ENCODE data around the gene EPM2A.

The EPM2A gene

DNA sequence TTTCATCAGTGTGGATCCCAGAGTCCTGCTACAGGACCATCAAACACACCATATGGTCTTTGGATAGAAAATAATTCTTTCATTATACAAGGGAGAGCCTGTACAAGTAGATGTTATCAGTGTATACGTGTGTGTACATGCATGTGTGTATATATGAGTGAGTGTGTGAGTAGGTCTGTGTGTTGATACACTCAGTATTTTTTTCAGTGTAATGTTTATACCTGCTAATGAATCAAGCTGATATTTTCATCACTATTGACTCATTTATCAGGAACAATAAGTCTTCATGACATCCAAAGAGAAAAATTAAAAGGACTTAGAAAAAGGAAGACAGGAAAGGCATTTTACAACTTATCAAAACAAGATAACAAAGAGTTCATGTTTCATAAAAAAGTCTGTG lies 66.5 kb downstream of the EPM2A start:
- Histone ChIP-seq H3K36me3 (ENCODE audit: control insufficient read depth, low read depth, low read length) (no peaks in the 10 kb centered on the region), H3K27me3 (ENCODE audit: control insufficient read depth, insufficient read depth, low read length) (no peaks in the 10 kb centered on the region), H3K4me3 (ENCODE audit: low read length) (no peak overlapping the region), H3K9me3 (ENCODE audit: control insufficient read depth, low read depth, low read length) (no peaks in the 10 kb centered on the region), H3K27ac (ENCODE audit: low read length) (no peak overlapping the region), H3K9ac (ENCODE audit: low read length) (no peak overlapping the region), H3K4me1 (ENCODE audit: control insufficient read depth, low read depth, low read length) (peaks cover 4% of the 10 kb centered on the region)

DNA sequence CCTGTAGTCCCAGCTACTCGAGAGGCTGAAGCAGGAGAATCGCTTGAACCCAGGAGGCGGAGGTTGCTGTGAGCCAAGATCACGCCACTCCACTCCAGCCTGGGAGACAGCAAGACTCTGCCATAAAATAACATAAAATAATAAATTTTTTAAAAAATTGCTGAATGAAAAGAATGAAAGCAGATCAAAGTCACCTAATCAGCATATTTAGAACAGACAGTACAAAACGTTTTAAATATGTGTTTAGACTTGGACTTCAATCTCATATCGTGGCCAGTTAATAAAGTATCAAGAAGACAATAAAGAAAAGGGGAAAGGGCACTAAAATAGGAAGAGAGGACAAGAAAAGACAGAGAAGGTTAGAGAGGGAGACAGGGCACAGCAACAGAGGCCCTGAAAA lies 74.6 kb downstream of the EPM2A start:
- Histone ChIP-seq H3K9ac (ENCODE audit: low read length) (no peak overlapping the region), H3K9me3 (ENCODE audit: control insufficient read depth, low read depth, low read length) (no peaks in the 10 kb centered on the region), H3K4me1 (ENCODE audit: control insufficient read depth, low read depth, low read length) (peaks cover 8% of the 10 kb centered on the region), H3K4me3 (ENCODE audit: low read length) (no peak overlapping the region), H3K27ac (ENCODE audit: low read length) (no peak overlapping the region), H3K27me3 (ENCODE audit: control insufficient read depth, insufficient read depth, low read length) (no peaks in the 10 kb centered on the region), H3K36me3 (ENCODE audit: control insufficient read depth, low read depth, low read length) (no peaks in the 10 kb centered on the region)

DNA sequence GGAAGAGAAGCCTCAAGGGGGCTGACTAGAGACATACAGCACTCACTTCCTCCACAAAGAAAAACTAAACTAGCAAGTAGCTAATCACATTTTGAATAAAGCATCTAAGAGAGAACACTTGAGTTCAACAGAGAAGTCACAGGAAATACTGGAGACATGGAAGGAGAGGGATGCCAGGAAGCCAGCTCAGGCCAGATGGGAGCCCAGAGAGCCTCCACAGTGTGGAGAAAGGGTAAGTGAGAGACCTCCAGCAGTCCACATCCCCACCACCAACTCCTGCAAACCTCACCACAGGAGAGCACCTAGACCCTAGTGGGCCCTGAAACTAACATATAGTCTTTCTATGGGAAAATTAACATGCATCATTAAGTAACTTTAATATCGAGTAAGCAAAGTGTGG lies 79.2 kb downstream of the EPM2A start:
- Histone ChIP-seq H3K27ac (ENCODE audit: low read length) (no peak overlapping the region), H3K9me3 (ENCODE audit: control insufficient read depth, low read depth, low read length) (no peaks in the 10 kb centered on the region), H3K4me3 (ENCODE audit: low read length) (no peak overlapping the region), H3K9ac (ENCODE audit: low read length) (no peak overlapping the region), H3K4me1 (ENCODE audit: control insufficient read depth, low read depth, low read length) (peaks cover 3% of the 10 kb centered on the region), H3K27me3 (ENCODE audit: control insufficient read depth, insufficient read depth, low read length) (no peaks in the 10 kb centered on the region), H3K36me3 (ENCODE audit: control insufficient read depth, low read depth, low read length) (no peaks in the 10 kb centered on the region)

DNA sequence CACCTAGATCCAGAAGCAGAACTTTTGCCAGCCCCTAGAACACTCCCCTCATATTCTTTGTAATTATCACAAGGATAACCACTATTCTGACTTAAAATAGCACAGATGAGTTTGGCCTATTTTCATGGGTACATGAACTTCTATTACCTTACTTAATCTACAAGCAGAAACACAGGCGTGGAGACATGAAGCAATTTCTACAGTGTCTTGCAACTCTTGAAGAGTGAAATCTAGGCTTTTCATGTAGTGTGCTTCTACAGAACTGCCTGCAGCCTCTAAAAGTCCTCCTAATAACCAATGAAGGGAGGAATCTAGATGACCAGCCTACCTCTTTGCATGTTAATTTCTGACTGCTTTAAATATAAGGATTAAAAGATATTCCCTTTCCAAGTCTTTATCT lies 82.7 kb downstream of the EPM2A start:
- no peaks in the 10 kb centered on the region for H3K36me3 ChIP-seq (ENCODE audit: control insufficient read depth, low read depth, low read length)
- no peaks in the 10 kb centered on the region for H3K4me1 ChIP-seq (ENCODE audit: control insufficient read depth, low read depth, low read length)
- no peaks in the 10 kb centered on the region for H3K27me3 ChIP-seq (ENCODE audit: control insufficient read depth, insufficient read depth, low read length)
- H3K9ac ChIP-seq (ENCODE audit: low read length) = no peak overlapping the region
- H3K27ac ChIP-seq (ENCODE audit: low read length) = no peak overlapping the region
- H3K4me3 ChIP-seq (ENCODE audit: low read length) = no peak overlapping the region
- no peaks in the 10 kb centered on the region for H3K9me3 ChIP-seq (ENCODE audit: control insufficient read depth, low read depth, low read length)

DNA sequence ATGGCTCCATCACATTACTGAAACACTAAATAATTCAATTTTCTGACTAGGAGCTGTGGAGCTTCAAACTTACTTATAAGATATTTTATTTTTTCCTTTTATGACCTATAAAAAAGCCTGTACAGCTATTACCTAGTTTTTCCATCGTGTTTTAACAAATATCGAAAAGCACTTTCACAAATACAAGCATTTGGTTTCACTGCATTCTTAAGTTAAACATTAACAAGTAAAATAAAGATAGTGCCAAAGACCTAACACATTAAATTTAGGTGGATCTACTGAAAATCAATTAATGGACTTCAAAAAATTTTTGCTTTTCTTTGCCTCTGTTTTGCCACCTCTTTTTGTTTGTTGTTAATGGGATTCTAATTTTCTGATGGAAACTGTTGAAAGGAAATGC lies 83.3 kb downstream of the EPM2A start:
- no peaks in the 10 kb centered on the region for H3K4me1 ChIP-seq (ENCODE audit: control insufficient read depth, low read depth, low read length)
- no peaks in the 10 kb centered on the region for H3K9me3 ChIP-seq (ENCODE audit: control insufficient read depth, low read depth, low read length)
- H3K27ac ChIP-seq (ENCODE audit: low read length) = no peak overlapping the region
- H3K4me3 ChIP-seq (ENCODE audit: low read length) = no peak overlapping the region
- no peaks in the 10 kb centered on the region for H3K36me3 ChIP-seq (ENCODE audit: control insufficient read depth, low read depth, low read length)
- no peaks in the 10 kb centered on the region for H3K27me3 ChIP-seq (ENCODE audit: control insufficient read depth, insufficient read depth, low read length)
- H3K9ac ChIP-seq (ENCODE audit: low read length) = no peak overlapping the region

DNA sequence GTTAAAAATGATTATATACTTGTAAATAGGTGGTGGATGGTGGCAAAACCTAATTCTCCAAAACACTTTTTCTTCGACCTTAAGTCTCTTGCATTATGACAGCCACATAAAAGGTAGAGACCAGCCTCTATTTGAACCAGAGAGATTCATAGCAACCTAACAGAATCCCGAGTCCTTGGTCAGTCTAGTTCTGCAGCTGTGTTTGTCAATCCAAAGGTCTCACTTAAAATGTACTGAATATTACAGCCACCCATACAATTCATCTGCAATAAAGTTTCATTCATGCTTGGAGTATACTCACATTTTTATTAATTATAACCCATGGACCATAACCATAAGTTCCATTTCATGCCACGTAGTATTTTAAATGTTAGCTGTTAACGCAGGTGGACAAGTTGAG lies 87.2 kb downstream of the EPM2A start:
- no peaks in the 10 kb centered on the region for H3K9me3 ChIP-seq (ENCODE audit: control insufficient read depth, low read depth, low read length)
- H3K27me3 ChIP-seq (ENCODE audit: control insufficient read depth, insufficient read depth, low read length) = no peaks in the 10 kb centered on the region
- no peak overlapping the region for H3K4me3 ChIP-seq (ENCODE audit: low read length)
- no peaks in the 10 kb centered on the region for H3K4me1 ChIP-seq (ENCODE audit: control insufficient read depth, low read depth, low read length)
- H3K36me3 ChIP-seq (ENCODE audit: control insufficient read depth, low read depth, low read length) = no peaks in the 10 kb centered on the region
- H3K27ac ChIP-seq (ENCODE audit: low read length) = no peak overlapping the region
- H3K9ac ChIP-seq (ENCODE audit: low read length) = no peak overlapping the region

DNA sequence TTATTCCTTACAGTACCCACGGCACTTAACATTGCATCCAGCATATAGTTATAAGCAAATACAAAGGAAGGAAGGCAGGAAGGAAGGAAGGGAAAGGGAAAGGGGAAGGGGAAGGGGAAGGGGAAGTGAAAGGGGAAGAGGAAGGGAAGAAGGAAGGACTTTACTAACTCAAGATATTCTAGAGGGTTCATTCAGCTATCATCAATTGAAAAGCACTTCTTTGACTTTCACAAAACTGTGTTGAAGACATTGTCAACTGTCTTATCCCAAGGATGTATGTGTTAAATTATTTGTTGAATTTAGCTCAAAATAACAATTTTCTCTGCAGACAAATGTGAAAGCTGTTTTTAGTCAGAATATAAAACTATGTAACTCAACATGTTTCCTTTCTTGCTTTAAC lies 87.7 kb downstream of the EPM2A start:
- H3K36me3 ChIP-seq (ENCODE audit: control insufficient read depth, low read depth, low read length) = no peaks in the 10 kb centered on the region
- H3K9me3 ChIP-seq (ENCODE audit: control insufficient read depth, low read depth, low read length) = no peaks in the 10 kb centered on the region
- H3K4me1 ChIP-seq (ENCODE audit: control insufficient read depth, low read depth, low read length) = no peaks in the 10 kb centered on the region
- no peak overlapping the region for H3K9ac ChIP-seq (ENCODE audit: low read length)
- no peaks in the 10 kb centered on the region for H3K27me3 ChIP-seq (ENCODE audit: control insufficient read depth, insufficient read depth, low read length)
- H3K4me3 ChIP-seq (ENCODE audit: low read length) = no peak overlapping the region
- no peak overlapping the region for H3K27ac ChIP-seq (ENCODE audit: low read length)

DNA sequence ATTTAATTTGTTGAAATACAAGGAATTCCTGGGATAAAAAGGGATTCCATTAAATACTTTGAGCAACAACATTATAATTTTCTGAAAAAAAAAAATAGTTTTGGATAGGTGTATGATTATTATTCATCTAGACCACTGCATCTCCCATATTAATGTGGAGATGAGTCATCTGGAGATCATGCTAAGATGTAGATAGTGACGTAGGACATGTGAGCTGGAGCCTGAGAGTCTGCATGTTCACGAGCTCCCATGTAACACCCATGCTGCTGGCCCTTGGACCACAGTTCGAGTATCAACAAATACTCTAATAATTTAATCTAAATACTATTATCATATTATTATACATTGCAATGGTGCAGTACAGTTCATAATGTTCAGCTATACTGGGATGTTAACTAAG lies 91.6 kb downstream of the EPM2A start:
- no peak overlapping the region for H3K27ac ChIP-seq (ENCODE audit: low read length)
- no peak overlapping the region for H3K9ac ChIP-seq (ENCODE audit: low read length)
- H3K27me3 ChIP-seq (ENCODE audit: control insufficient read depth, insufficient read depth, low read length) = no peaks in the 10 kb centered on the region
- no peaks in the 10 kb centered on the region for H3K4me1 ChIP-seq (ENCODE audit: control insufficient read depth, low read depth, low read length)
- H3K4me3 ChIP-seq (ENCODE audit: low read length) = no peak overlapping the region
- H3K9me3 ChIP-seq (ENCODE audit: control insufficient read depth, low read depth, low read length) = no peaks in the 10 kb centered on the region
- H3K36me3 ChIP-seq (ENCODE audit: control insufficient read depth, low read depth, low read length) = no peaks in the 10 kb centered on the region

DNA sequence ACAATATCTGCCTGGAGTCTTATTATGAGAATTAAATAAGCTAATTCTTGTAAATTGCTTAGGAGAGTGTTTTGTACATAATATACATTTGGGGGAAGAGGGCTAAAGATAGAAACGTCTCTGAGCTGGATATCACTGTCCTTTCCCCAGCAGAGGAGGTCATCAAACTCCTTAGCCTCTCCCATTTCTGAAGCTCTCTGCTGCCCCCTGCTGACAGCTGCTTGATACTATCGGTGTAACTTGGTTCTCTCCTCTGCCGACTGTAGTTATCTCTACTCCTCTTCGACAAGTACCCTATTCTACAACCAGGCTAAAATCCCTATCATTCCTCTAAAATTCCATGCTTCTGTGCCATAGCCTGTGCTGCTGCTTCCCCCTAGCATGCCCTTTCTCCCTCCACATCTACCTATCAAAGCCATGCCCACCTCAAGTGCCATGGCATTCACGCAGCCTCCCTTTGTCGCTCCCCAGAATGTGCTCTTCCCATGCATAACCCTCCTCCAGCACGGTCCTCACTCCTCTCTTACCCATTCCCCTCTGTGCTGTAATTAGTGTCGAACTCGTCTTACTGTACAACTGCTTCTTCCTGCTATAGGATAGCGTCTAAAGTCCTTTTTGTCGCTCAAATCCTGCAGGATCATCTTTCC lies 101.2 kb downstream of the EPM2A start:
- no peak overlapping the region for H3K27ac ChIP-seq (ENCODE audit: low read length)
- H3K9me3 ChIP-seq (ENCODE audit: control insufficient read depth, low read depth, low read length) = no peaks in the 10 kb centered on the region
- no peak overlapping the region for H3K9ac ChIP-seq (ENCODE audit: low read length)
- no peaks in the 10 kb centered on the region for H3K4me1 ChIP-seq (ENCODE audit: control insufficient read depth, low read depth, low read length)
- no peak overlapping the region for H3K4me3 ChIP-seq (ENCODE audit: low read length)
- no peaks in the 10 kb centered on the region for H3K27me3 ChIP-seq (ENCODE audit: control insufficient read depth, insufficient read depth, low read length)
- H3K36me3 ChIP-seq (ENCODE audit: control insufficient read depth, low read depth, low read length) = no peaks in the 10 kb centered on the region

DNA sequence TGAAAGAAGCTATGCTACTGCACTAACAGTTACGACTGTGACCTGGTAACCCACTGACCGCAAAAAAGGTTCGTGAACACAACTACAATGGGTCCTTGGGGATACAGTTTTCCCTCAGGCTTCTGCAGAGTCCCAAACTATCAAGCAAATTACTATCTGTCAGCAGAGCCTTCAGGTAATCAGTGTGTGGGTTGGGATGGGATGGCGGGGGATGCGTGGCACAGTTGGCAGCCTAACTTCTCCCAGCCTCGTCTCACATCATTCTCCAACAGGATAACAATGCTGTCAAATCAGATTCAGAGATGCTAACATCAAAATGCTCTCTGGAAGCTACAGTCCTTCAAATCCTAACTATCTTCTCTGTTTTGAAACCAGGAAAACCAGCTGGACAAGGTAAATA lies 102.3 kb downstream of the EPM2A start:
- Histone ChIP-seq H3K36me3 (ENCODE audit: control insufficient read depth, low read depth, low read length) (no peaks in the 10 kb centered on the region), H3K4me3 (ENCODE audit: low read length) (no peak overlapping the region), H3K4me1 (ENCODE audit: control insufficient read depth, low read depth, low read length) (no peaks in the 10 kb centered on the region), H3K9ac (ENCODE audit: low read length) (no peak overlapping the region), H3K27ac (ENCODE audit: low read length) (no peak overlapping the region), H3K27me3 (ENCODE audit: control insufficient read depth, insufficient read depth, low read length) (no peaks in the 10 kb centered on the region), H3K9me3 (ENCODE audit: control insufficient read depth, low read depth, low read length) (no peaks in the 10 kb centered on the region)

DNA sequence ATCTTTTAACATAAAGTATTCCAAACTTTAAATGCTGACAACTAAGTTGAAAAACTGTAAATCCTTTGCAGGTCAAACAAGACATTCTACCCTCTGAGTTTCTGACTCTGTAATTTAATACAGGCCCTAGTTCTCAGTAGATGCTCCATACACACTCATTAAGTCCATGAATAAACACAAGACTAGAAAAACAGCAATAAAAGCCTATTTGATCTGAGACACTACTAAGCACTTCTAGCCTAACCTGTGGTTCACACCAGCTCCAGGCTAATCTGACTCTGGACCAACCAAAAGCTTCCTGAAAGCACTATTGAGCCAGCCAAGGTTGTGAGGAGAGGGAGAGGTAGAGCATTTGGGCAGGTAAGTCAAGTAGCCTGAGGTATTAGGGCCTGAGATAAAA lies 103.9 kb downstream of the EPM2A start:
- Histone ChIP-seq H3K27ac (ENCODE audit: low read length) (no peak overlapping the region), H3K4me1 (ENCODE audit: control insufficient read depth, low read depth, low read length) (no peaks in the 10 kb centered on the region), H3K4me3 (ENCODE audit: low read length) (no peak overlapping the region), H3K27me3 (ENCODE audit: control insufficient read depth, insufficient read depth, low read length) (no peaks in the 10 kb centered on the region), H3K9me3 (ENCODE audit: control insufficient read depth, low read depth, low read length) (no peaks in the 10 kb centered on the region), H3K36me3 (ENCODE audit: control insufficient read depth, low read depth, low read length) (no peaks in the 10 kb centered on the region), H3K9ac (ENCODE audit: low read length) (no peak overlapping the region)

GRCh38 chr6:145630598-145630997 lies 104.7 kb downstream of the EPM2A start:
- Histone ChIP-seq H3K9me3 (ENCODE audit: control insufficient read depth, low read depth, low read length) (no peaks in the 10 kb centered on the region), H3K27me3 (ENCODE audit: control insufficient read depth, insufficient read depth, low read length) (no peaks in the 10 kb centered on the region), H3K9ac (ENCODE audit: low read length) (no peak overlapping the region), H3K27ac (ENCODE audit: low read length) (no peak overlapping the region), H3K4me3 (ENCODE audit: low read length) (no peak overlapping the region), H3K36me3 (ENCODE audit: control insufficient read depth, low read depth, low read length) (no peaks in the 10 kb centered on the region), H3K4me1 (ENCODE audit: control insufficient read depth, low read depth, low read length) (no peaks in the 10 kb centered on the region)
